H1 (cell line): ENCODE measurements around the gene SOHLH1. TPM values are rescaled to one million over a fixed set of nuclear protein-coding genes. Genes with fewer than 3 reads are reported as not detected.

Source experiments
- CTCF ChIA-PET: fragments of 300-600 bp; sonication (Branson Sonifier 250); formaldehyde crosslinking; loops from one replicate; lab custom pipeline; 2021; ENCODE audit not compliant: partially characterized antibody; lab: Charles Lee
- POLR2A ChIA-PET: fragments of 300-600 bp; sonication (Branson Sonifier 250); formaldehyde crosslinking; loops from one replicate; lab custom pipeline; 2021; ENCODE audit warnings: inconsistent platforms; ENCODE audit not compliant: partially characterized antibody; lab: Charles Lee
- DNase-seq, 2 experiments: peaks; one replicate each; pipeline versions ENCODE4 v3.0.0 to v3.0.0-alpha.2; 2010 to 2022; ENCODE audit warnings: low spot score in 2 of 2, low read depth in 1 of 2, mixed read lengths in 1 of 2
- FAIRE-seq: peaks from 2 replicates; lab custom pipeline; 2011; peaks lifted over from hg19 to GRCh38; lab: Jason Lieb, UNC
- H2AFZ ChIP-seq: 2 replicates; pipeline ENCODE4 v1.8.1; 2012; ENCODE audit warnings: low read length, inconsistent platforms
- H2AK5ac ChIP-seq: 2 replicates; pipeline ENCODE4 v1.6.1; 2013; ENCODE audit warnings: low read depth, low read length
- H2BK120ac ChIP-seq: replicated peaks from 2 replicates; pipeline ENCODE3; 2013; ENCODE audit warnings: low read depth, low read length, inconsistent platforms
- H2BK12ac ChIP-seq: 2 replicates; pipeline ENCODE4 v1.6.1; 2013; ENCODE audit warnings: low read depth, low read length
- H2BK15ac ChIP-seq: 2 replicates; pipeline ENCODE4 v1.6.1; 2013; ENCODE audit warnings: low read length
- H2BK20ac ChIP-seq: 2 replicates; pipeline ENCODE4 v1.6.1; 2013; ENCODE audit warnings: low read length
- H2BK5ac ChIP-seq: 2 replicates; pipeline ENCODE4 v1.6.1; 2013; ENCODE audit warnings: low read depth, low read length
- H3K14ac ChIP-seq: 2 replicates; pipeline ENCODE4 v1.6.1; 2013; ENCODE audit warnings: inconsistent platforms; ENCODE audit not compliant: insufficient read length
- H3K18ac ChIP-seq: 2 replicates; pipeline ENCODE4 v1.6.1; 2013; ENCODE audit warnings: low read length; ENCODE audit errors: extremely low read depth
- H3K23ac ChIP-seq: 2 replicates; pipeline ENCODE4 v1.6.1; 2013; ENCODE audit warnings: inconsistent platforms; ENCODE audit not compliant: insufficient read length
- H3K23me2 ChIP-seq: 2 replicates; pipeline ENCODE4 v1.6.1; 2013; ENCODE audit warnings: low read depth, low read length
- H3K27ac ChIP-seq: 2 replicates; pipeline ENCODE4 v1.6.1; 2011; ENCODE audit warnings: low read depth, low read length, inconsistent platforms
- H3K27me3 ChIP-seq, 4 experiments: replicated peaks in 1 of 4; 1 replicate in 1 of 4; 2 replicates in 3 of 4; pipeline versions ENCODE4 v1.6.1 to v1.8.1; 2011 to 2013; ENCODE audit warnings: low read length in 3 of 4, mild to moderate bottlenecking in 3 of 4, inconsistent platforms in 2 of 4, mixed read lengths in 2 of 4, moderate library complexity in 1 of 4; ENCODE audit not compliant: control insufficient read depth in 3 of 4, insufficient read depth in 3 of 4; ENCODE audit errors: extremely low read depth in 1 of 4
- H3K36me3 ChIP-seq, 4 experiments: 2 replicates each; pipeline versions ENCODE4 v1.6.1 to v1.8.1; 2011 to 2013; ENCODE audit warnings: mild to moderate bottlenecking in 4 of 4, low read length in 3 of 4, moderate library complexity in 2 of 4, control low read depth in 1 of 4, inconsistent platforms in 1 of 4; ENCODE audit not compliant: insufficient read depth in 4 of 4, control insufficient read depth in 2 of 4
- H3K4ac ChIP-seq: replicated peaks from 2 replicates; pipeline ENCODE3; 2013; ENCODE audit warnings: low read length, low read depth, mixed read lengths, inconsistent platforms; ENCODE audit not compliant: insufficient read length
- H3K4me1 ChIP-seq, 4 experiments: replicated peaks in 1 of 4; 1 replicate in 1 of 4; 2 replicates in 3 of 4; pipeline versions ENCODE4 v1.6.1 to v1.8.1; 2011 to 2013; ENCODE audit warnings: low read length in 3 of 4, inconsistent platforms in 2 of 4, mixed read lengths in 1 of 4; ENCODE audit not compliant: insufficient read depth in 4 of 4, control insufficient read depth in 3 of 4
- H3K4me2 ChIP-seq, 2 experiments: 2 replicates each; pipeline versions ENCODE4 v1.6.1 to v1.8.1; 2011 to 2013; ENCODE audit warnings: low read depth in 2 of 2, low read length in 2 of 2, control low read depth in 1 of 2, inconsistent platforms in 1 of 2, mild to moderate bottlenecking in 1 of 2; ENCODE audit not compliant: insufficient read depth in 1 of 2
- H3K4me3 ChIP-seq, 4 experiments: fragments of 200-600, 300-600 bp in 1 of 4; sonication (generic), shearing (Covaris generic), sonication (Bioruptor Twin) in 1 of 4; 2 replicates each; pipeline versions ENCODE4 v1.5.1 to v1.8.1; 2011 to 2016; ENCODE audit warnings: low read length in 4 of 4, low read depth in 3 of 4, control low read depth in 2 of 4, inconsistent platforms in 2 of 4, mild to moderate bottlenecking in 2 of 4, mixed read lengths in 1 of 4, moderate library complexity in 1 of 4; ENCODE audit not compliant: insufficient read depth in 2 of 4; ENCODE audit errors: extremely low read depth in 1 of 4
- H3K56ac ChIP-seq: replicated peaks from 2 replicates; pipeline ENCODE3; 2013; ENCODE audit warnings: low read depth, mild to moderate bottlenecking, mixed read lengths, low read length, inconsistent platforms; ENCODE audit not compliant: insufficient read length
- H3K79me1 ChIP-seq: 2 replicates; pipeline ENCODE4 v1.6.1; 2013; ENCODE audit warnings: low read depth, low read length, control low read depth
- H3K79me2 ChIP-seq, 2 experiments: 2 replicates each; pipeline versions ENCODE4 v1.6.1 to v1.8.1; 2012 to 2013; ENCODE audit warnings: low read length in 2 of 2, mild to moderate bottlenecking in 2 of 2, inconsistent platforms in 1 of 2; ENCODE audit not compliant: insufficient read depth in 2 of 2, control insufficient read depth in 1 of 2
- H3K9ac ChIP-seq, 4 experiments: replicated peaks in 1 of 4; 1 replicate in 1 of 4; 2 replicates in 3 of 4; pipeline versions ENCODE4 v1.6.1 to v1.8.1; 2011 to 2013; ENCODE audit warnings: low read depth in 3 of 4, low read length in 3 of 4, control low read depth in 2 of 4, mild to moderate bottlenecking in 2 of 4, moderate library complexity in 2 of 4, inconsistent platforms in 1 of 4; ENCODE audit errors: extremely low read depth in 1 of 4
- H3K9me3 ChIP-seq, 2 experiments: 2 replicates each; pipeline versions ENCODE4 v1.6.1 to v1.8.1; 2012 to 2013; ENCODE audit warnings: mild to moderate bottlenecking in 2 of 2, moderate library complexity in 2 of 2, control low read depth in 1 of 2, inconsistent platforms in 1 of 2, low read depth in 1 of 2, low read length in 1 of 2, mixed read lengths in 1 of 2; ENCODE audit not compliant: insufficient read depth in 2 of 2
- H4K20me1 ChIP-seq, 2 experiments: replicated peaks in 1 of 2; 2 replicates each; pipeline versions ENCODE3 to v1.8.1; 2011 to 2013; ENCODE audit warnings: inconsistent platforms in 2 of 2, low read length in 2 of 2, mild to moderate bottlenecking in 1 of 2; ENCODE audit not compliant: insufficient read depth in 2 of 2, control insufficient read depth in 1 of 2
- H4K5ac ChIP-seq: 2 replicates; pipeline ENCODE4 v1.6.1; 2013; ENCODE audit warnings: low read length, low read depth, mixed read lengths, inconsistent platforms; ENCODE audit not compliant: insufficient read length
- H4K8ac ChIP-seq: 2 replicates; pipeline ENCODE4 v1.8.0; 2013; ENCODE audit warnings: mild to moderate bottlenecking, moderate library complexity, low read length, inconsistent platforms; ENCODE audit not compliant: insufficient read depth; ENCODE audit errors: extremely low read depth
- H4K91ac ChIP-seq: replicated peaks from 2 replicates; pipeline ENCODE3; 2013; ENCODE audit warnings: low read length, mixed read lengths, inconsistent platforms; ENCODE audit not compliant: insufficient read length
- CTCF ChIP-seq, 3 experiments: IDR thresholded peaks; 1 replicate in 2 of 3; 2 replicates in 1 of 3; pipeline versions ENCODE4 v1.5.1 to v1.6.1; 2011; ENCODE audit warnings: low read length in 3 of 3, mild to moderate bottlenecking in 3 of 3, inconsistent platforms in 2 of 3, low read depth in 1 of 3, moderate library complexity in 1 of 3; ENCODE audit not compliant: insufficient read depth in 1 of 3; ENCODE audit errors: control extremely low read depth in 1 of 3
- KDM5A ChIP-seq: fragments of 200-600 bp; IDR thresholded peaks from 2 replicates; pipeline ENCODE4 v1.7.1; 2012; ENCODE audit warnings: mild to moderate bottlenecking, low read length, inconsistent platforms, mixed read lengths
- NANOG ChIP-seq: IDR thresholded peaks from 2 replicates; pipeline ENCODE4 v1.6.1; 2011; ENCODE audit warnings: low read length, low read depth, mild to moderate bottlenecking, inconsistent platforms; ENCODE audit not compliant: insufficient read depth, poor library complexity, severe bottlenecking
- RAD21 ChIP-seq, 2 experiments: IDR thresholded peaks in 1 of 2; conservative IDR thresholded peaks in 1 of 2; 2 replicates each; pipeline ENCODE4 v1.6.1; 2011; ENCODE audit warnings: low read depth in 2 of 2, low read length in 2 of 2, improper control_type of control experiment in 1 of 2, inconsistent platforms in 1 of 2, mild to moderate bottlenecking in 1 of 2, moderate library complexity in 1 of 2
- RNF2 ChIP-seq: fragments of 200-900, 300-1000 bp; sonication (generic); IDR thresholded peaks from 2 replicates; pipeline ENCODE4 v1.7.1; 2016; ENCODE audit warnings: borderline replicate concordance, low read depth, mild to moderate bottlenecking, antibody characterized with exemption, low read length; ENCODE audit not compliant: poor library complexity, severe bottlenecking; ENCODE audit errors: missing control alignments
- RXRA ChIP-seq: IDR thresholded peaks from 2 replicates; pipeline ENCODE4 v1.6.1; 2011; ENCODE audit warnings: low read depth, mild to moderate bottlenecking, low read length, moderate library complexity; ENCODE audit not compliant: insufficient read depth
- SRF ChIP-seq: IDR thresholded peaks from 2 replicates; pipeline ENCODE4 v1.6.1; 2011; ENCODE audit warnings: mild to moderate bottlenecking, low read depth, low read length, moderate library complexity
- SUZ12 ChIP-seq: fragments of 200-600 bp; sonication (generic); IDR thresholded peaks from 2 replicates; pipeline ENCODE4 v1.6.1; 2012; ENCODE audit warnings: mild to moderate bottlenecking, inconsistent platforms, low read length, moderate library complexity, mixed read lengths
- TAF7 ChIP-seq: optimal IDR thresholded peaks from 2 replicates; pipeline ENCODE3; 2011; ENCODE audit warnings: low read depth, mild to moderate bottlenecking, inconsistent platforms, low read length, moderate library complexity, borderline replicate concordance
- WGBS, 2 experiments: shearing (Covaris generic) in 1 of 2; methylation state at CpG; one replicate each; pipeline versions ENCODE4 v1.1.6 to v1.1.7; 2013 to 2015; ENCODE audit warnings: low lambda C conversion rate in 2 of 2, mixed read lengths in 2 of 2, inconsistent platforms in 1 of 2, low coverage in 1 of 2, missing lambda C conversion rate in 1 of 2; ENCODE audit not compliant: insufficient replicate concordance in 2 of 2, insufficient coverage in 1 of 2, insufficient read length in 1 of 2; ENCODE audit errors: extremely low coverage in 1 of 2, missing lambda C conversion rate in 1 of 2; 5-methylcytosine and 5-hydroxymethylcytosine counted together
- polyA plus RNA-seq, 7 experiments: library from polyadenylated mRNA; depleted of rRNA in 3 of 7; stranded (reverse) in 5 of 7; unstranded in 2 of 7; fragments of >200 nt in 5 of 7; fragments of 200-250 nt in 2 of 7; gene quantifications; 1 replicate in 5 of 7; 2 replicates in 1 of 7; 4 replicates in 1 of 7; pipeline versions ENCODE4 v1.2.1 to v1.2.3, GENCODE V29; 2011 to 2013; ENCODE audit warnings: missing spikeins in 2 of 7, mixed read lengths in 2 of 7
- total RNA-seq: library from RNA; stranded (reverse); fragmentation: NEBNext Ultra II Directional; extraction: Animal tissue kit (Norgen Biotek cat#: 25700); gene quantifications from 2 replicates; pipeline ENCODE4 v1.2.1, GENCODE V29; 2021

SOHLH1 gene
- total and polyA plus RNA-seq, 2 of the 8 experiments (the other 6 are each of a cell fraction or from before 2014, with no cell fraction given) = 0.11 TPM; not detected in 1

DNA sequence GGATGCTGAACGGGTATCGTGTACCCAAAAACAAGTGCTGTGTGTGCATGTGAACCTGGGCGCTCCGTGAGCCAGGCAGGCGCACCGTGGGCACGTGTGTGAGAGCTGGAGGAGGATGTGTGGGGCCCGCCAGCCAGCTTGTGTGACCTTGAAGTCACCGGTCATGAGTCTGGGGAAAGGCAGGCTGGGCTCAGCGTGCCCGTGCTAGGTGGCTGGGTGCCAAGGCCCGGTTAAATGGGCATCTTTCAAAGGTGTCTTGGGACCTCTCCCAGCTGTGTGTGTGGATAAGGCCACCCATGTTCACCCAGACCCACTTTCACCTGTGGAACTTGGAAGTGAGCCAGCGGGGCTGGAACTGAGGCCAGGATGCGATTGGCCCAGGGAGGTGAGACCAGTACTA lies 6.1 kb upstream of the SOHLH1 start:
- H3K27me3 ChIP-seq = peaks cover 0 to 14% (median 4%) of the 10 kb centered on the region in 4 experiments; a peak in 4 of 7 replicates
- POLR2A ChIA-PET = interaction anchor here (0.6 to 1.9 kb wide), 4 partner anchors 8 to 60 kb away, joined by 3 to 7 read pairs (median 6); no protein-coding TSS in a partner anchor
- H3K9me3 ChIP-seq = no peaks in the 10 kb centered on the region
- no peak overlapping the region for H4K91ac ChIP-seq
- no peak overlapping the region for H4K5ac ChIP-seq
- H3K4ac ChIP-seq = no peak overlapping the region
- no peak overlapping the region for H2AFZ ChIP-seq
- no peak overlapping the region for H2BK12ac ChIP-seq
- peaks cover 0 to 5% of the 10 kb centered on the region in 2 experiments for H4K20me1 ChIP-seq
- no peak overlapping the region for H2BK15ac ChIP-seq
- peaks cover 3% of the 10 kb centered on the region; the same call in 1 of the 2 replicates for H3K23me2 ChIP-seq
- H4K8ac ChIP-seq = no peak overlapping the region
- H2BK120ac ChIP-seq = no peak overlapping the region
- no peak overlapping the region for H3K23ac ChIP-seq
- H3K18ac ChIP-seq = no peak overlapping the region
- no peaks in the 10 kb centered on the region for H3K79me1 ChIP-seq
- no peak for FAIRE-seq
- no peak overlapping the region for H2BK20ac ChIP-seq
- WGBS, 2 experiments = 88% methylated on average over 14 of the region's 14 CpGs; no CpG with 5 or more reads in 1 of the 2 experiments
- H3K79me2 ChIP-seq = no peaks in the 10 kb centered on the region
- CTCF ChIA-PET = interaction anchor here (0.6 to 3.4 kb wide), 8 partner anchors 9 to 160 kb away, joined by 3 to 18 read pairs (median 4); no protein-coding TSS in a partner anchor
- no peak overlapping the region for H3K56ac ChIP-seq
- H3K36me3 ChIP-seq = no peaks in the 10 kb centered on the region
- H3K9ac ChIP-seq = no peak overlapping the region
- H3K4me3 ChIP-seq = no peak overlapping the region
- no peak overlapping the region for H2BK5ac ChIP-seq
- H3K4me1 ChIP-seq = peaks cover 0 to 12% (median under 1%) of the 10 kb centered on the region in 4 experiments; a peak in 2 of 7 replicates
- no peak for DNase-seq
- H3K27ac ChIP-seq = no peak overlapping the region
- no peak overlapping the region for H3K14ac ChIP-seq
- H3K4me2 ChIP-seq = no peak overlapping the region
- H2AK5ac ChIP-seq = no peak overlapping the region
- no peak for TF ChIP-seq KDM5A
- TF ChIP-seq RXRA = no peak
- TF ChIP-seq CTCF (IDR thresholded peaks at IDR 0.05; ENCODE audit: control extremely low read depth in 1 of 3, insufficient read depth in 1 of 3, low read depth in 1 of 3, low read length in 3 of 3) = no peak
- no peak for TF ChIP-seq NANOG
- TF ChIP-seq RNF2 = no peak
- no peak for TF ChIP-seq TAF7
- TF ChIP-seq RAD21 (IDR thresholded peaks at IDR 0.05 in 1 of 2, conservative IDR thresholded peaks at IDR 0.05 in 1 of 2; ENCODE audit: low read depth in 2 of 2, low read length in 2 of 2) = no peak
- TF ChIP-seq SRF = no peak
- no peak for TF ChIP-seq SUZ12
